Measurements from ENCODE around the gene KLHDC8A. TPM values are rescaled to one million over a fixed set of nuclear protein-coding genes. Genes with fewer than 3 reads are reported as not detected.

KLHDC8A gene
- total and polyA plus RNA-seq, 7 donors = 0.01 to 0.24 (median 0.03) TPM; not detected in 4

DNA sequence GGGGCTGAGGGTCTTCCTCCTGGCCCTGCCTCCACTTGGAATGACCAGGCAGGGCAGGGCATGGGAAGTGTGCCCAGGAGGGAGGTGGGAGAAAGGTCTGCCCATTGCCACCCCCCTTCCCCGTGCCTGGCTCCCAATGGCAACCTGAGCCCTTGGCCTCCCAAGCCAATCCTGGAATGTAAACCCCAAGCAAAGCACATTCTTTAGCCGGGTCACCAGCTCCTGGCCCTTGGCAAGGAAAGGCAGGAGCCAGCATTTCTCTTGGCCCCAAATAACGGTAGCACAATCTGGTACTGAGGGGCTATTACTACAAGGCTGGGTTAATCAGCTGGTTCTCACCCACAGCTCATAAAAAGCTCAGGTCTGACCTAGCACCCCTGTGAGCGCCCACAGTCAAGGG, 28.2 kb downstream of the KLHDC8A start:
- TF ChIP-seq, protein P1, sequence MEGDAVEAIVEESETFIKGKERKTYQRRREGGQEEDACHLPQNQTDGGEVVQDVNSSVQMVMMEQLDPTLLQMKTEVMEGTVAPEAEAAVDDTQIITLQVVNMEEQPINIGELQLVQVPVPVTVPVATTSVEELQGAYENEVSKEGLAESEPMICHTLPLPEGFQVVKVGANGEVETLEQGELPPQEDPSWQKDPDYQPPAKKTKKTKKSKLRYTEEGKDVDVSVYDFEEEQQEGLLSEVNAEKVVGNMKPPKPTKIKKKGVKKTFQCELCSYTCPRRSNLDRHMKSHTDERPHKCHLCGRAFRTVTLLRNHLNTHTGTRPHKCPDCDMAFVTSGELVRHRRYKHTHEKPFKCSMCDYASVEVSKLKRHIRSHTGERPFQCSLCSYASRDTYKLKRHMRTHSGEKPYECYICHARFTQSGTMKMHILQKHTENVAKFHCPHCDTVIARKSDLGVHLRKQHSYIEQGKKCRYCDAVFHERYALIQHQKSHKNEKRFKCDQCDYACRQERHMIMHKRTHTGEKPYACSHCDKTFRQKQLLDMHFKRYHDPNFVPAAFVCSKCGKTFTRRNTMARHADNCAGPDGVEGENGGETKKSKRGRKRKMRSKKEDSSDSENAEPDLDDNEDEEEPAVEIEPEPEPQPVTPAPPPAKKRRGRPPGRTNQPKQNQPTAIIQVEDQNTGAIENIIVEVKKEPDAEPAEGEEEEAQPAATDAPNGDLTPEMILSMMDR (IDR thresholded peaks at IDR 0.05) = no peak
- Histone ChIP-seq H3K27ac (peak overlapping the region; percentile 55), H3K27me3 (ENCODE audit: insufficient read depth in 3 of 3, low read length in 2 of 3) (no peaks in the 10 kb centered on the region), H3K4me1 (peaks cover 41% of the 10 kb centered on the region), H3K36me3 (ENCODE audit: insufficient read depth in 1 of 2, low read depth in 1 of 2) (no peaks in the 10 kb centered on the region), H3K4me3 (no peak overlapping the region), H3K9me3 (no peaks in the 10 kb centered on the region)
- DNase-seq (no peak), ATAC-seq (peak; percentile 26 to 51 (median 38))
- intact Hi-C loops (cut with DNase I) = no loop called here
- 23 to 33% (median 26%) methylated on average over 4 of the region's 4 CpGs for WGBS, 3 donors

DNA sequence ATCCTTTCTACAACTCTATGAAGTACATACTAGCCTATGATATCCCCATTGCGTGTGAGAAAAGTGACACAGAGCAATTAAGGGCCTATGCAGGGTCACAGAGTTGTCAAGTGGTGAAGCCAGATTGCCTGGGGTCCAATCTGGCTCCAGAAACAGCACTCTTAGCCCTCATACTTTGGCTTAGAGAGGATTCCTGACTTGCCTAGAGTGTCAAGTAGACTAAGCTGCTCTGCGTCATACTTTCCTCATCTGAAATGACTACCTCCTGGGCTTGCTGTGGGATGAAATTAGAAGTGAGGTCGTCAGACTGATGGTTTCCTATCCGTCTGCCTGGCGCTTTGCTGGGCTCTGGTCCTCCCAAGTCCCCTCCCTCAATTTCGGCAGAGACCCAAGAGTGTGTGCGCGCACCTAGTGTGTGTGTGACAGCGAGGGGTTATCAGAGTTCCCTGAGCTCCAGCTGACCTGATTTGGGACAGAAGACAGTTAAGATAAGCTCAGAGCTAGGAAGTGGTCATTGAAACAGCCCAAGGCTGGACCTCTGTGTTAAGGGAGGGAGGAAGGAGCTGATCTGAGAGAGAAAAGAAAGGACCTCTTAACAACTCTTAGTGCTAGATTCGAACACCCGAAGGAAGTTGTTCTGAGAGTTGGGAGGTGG, 29.8 kb downstream of the KLHDC8A start:
- ATAC-seq (peak in 3 of 4 donors; percentile 18 to 45 (median 33)), DNase-seq (no peak)
- no peak overlapping the region for H3K4me3 ChIP-seq
- no peak overlapping the region for H3K27ac ChIP-seq
- H3K27me3 ChIP-seq (ENCODE audit: insufficient read depth in 3 of 3, low read length in 2 of 3) = no peaks in the 10 kb centered on the region
- no peaks in the 10 kb centered on the region for H3K36me3 ChIP-seq (ENCODE audit: insufficient read depth in 1 of 2, low read depth in 1 of 2)
- H3K4me1 ChIP-seq = peaks cover 30% of the 10 kb centered on the region
- 67 to 87% (median 69%) methylated on average over 11 of the region's 11 CpGs for WGBS, 3 donors
- TF ChIP-seq, protein P1 (IDR thresholded peaks at IDR 0.05) = no peak
- intact Hi-C loops (cut with DNase I) = no loop called here
- H3K9me3 ChIP-seq = no peaks in the 10 kb centered on the region

DNA sequence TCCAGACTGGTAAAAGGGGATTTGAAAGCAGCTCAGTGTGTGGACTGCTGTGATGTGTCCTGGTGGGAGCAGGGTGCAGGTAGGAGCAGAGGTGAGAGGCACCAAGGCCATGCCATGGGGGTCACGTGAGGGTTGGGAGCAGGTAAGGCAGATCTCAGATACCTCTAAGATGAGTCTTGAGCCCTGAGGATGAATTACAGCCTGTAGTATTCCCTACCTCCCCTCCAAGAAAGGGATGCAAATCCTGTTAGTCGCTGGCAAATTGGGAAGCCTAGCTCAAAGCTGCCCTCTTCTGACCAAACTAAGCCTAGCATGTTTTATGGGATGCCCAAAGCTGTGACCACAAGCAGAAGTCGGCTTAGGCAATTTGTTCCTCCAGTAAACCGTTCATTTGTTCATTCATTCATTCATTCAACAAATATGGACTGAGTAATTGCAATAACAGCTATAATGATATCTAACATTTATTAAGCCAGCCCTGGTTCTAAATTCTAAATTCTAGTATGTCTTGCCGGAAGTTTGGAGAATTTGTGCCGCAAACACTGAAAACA, 31.3 kb downstream of the KLHDC8A start:
- Histone ChIP-seq H3K36me3 (ENCODE audit: insufficient read depth in 1 of 2, low read depth in 1 of 2) (no peaks in the 10 kb centered on the region), H3K9me3 (no peaks in the 10 kb centered on the region), H3K4me1 (peaks cover 19% of the 10 kb centered on the region), H3K27me3 (ENCODE audit: insufficient read depth in 3 of 3, low read length in 2 of 3) (no peaks in the 10 kb centered on the region), H3K4me3 (no peak overlapping the region), H3K27ac (no peak overlapping the region)
- TF ChIP-seq, protein P1 (IDR thresholded peaks at IDR 0.05) = peak; percentile 83
- peak; percentile 50 to 57 (median 56) for ATAC-seq
- 32 to 36% (median 33%) methylated on average over 6 of the region's 6 CpGs for WGBS, 3 donors
- intact Hi-C loops (cut with DNase I) = loop anchor here (1.0 kb wide), 1 partner anchor 52 kb away; no protein-coding TSS in a partner anchor
- DNase-seq = no peak

DNA sequence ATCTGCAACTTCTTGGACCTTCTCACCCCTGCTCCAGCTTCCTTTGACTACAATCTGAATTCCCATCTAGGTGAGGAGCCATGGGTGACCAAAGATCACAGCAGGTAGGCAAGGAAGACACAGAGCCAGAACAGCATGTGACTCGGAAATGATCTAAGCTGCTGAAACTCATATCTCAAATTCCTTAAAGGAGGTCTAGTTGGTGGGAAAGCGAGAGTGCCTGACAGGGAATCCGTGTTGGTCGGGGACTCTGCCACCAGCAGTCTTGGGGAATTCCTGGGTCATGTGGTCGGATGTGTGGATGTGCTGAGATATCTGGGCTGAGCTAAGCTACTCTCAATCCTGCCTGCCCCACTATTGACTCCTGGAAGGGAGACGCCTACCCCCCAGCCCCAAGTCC, 31.9 kb downstream of the KLHDC8A start:
- Histone ChIP-seq H3K27ac (no peak overlapping the region), H3K9me3 (no peaks in the 10 kb centered on the region), H3K4me3 (no peak overlapping the region), H3K36me3 (ENCODE audit: insufficient read depth in 1 of 2, low read depth in 1 of 2) (no peaks in the 10 kb centered on the region), H3K4me1 (peaks cover 14% of the 10 kb centered on the region), H3K27me3 (ENCODE audit: insufficient read depth in 3 of 3, low read length in 2 of 3) (no peaks in the 10 kb centered on the region)
- no peak for ATAC-seq
- 55 to 74% (median 60%) methylated on average over 6 of the region's 6 CpGs for WGBS, 3 donors
- TF ChIP-seq, protein P1 (IDR thresholded peaks at IDR 0.05) = no peak
- intact Hi-C loops (cut with DNase I) = loop anchor here (1.0 kb wide), 1 partner anchor 51 kb away; no protein-coding TSS in a partner anchor
- no peak for DNase-seq

Data from psoas muscle (tissue), 8 donors.